Endothelial cell of umbilical vein (primary cell): ENCODE data around the gene OSGEPL1. TPM values are rescaled to one million over a fixed set of nuclear protein-coding genes. Genes with fewer than 3 reads are reported as not detected.

Experiments
- BruUV-seq: library from RNA; stranded (reverse); fragments of 400-500 nt; replicated peaks from 2 replicates; lab custom pipeline; 2021; lab: Mats Ljungman, UMichigan
- CTCF ChIA-PET: fragments of 300-600, 350-600 bp; sonication (Branson Sonifier 250); formaldehyde crosslinking; loops from one replicate; lab custom pipeline; 2021; ENCODE audit warnings: antibody characterized with exemption, inconsistent platforms; lab: Charles Lee
- POLR2A ChIA-PET: fragments of 300-600, 350-600 bp; sonication (Branson Sonifier 250); formaldehyde crosslinking; loops from one replicate; lab custom pipeline; 2021; ENCODE audit warnings: antibody characterized with exemption, inconsistent platforms; lab: Charles Lee
- DNase-seq: peaks from one replicate; pipeline ENCODE4 v3.0.0-alpha.2; 2011; ENCODE audit warnings: low read depth, low spot score
- FAIRE-seq: peaks from 2 replicates; lab custom pipeline; 2011; peaks lifted over from hg19 to GRCh38; lab: Jason Lieb, UNC
- H2AFZ ChIP-seq: 2 replicates; pipeline ENCODE4 v1.6.0; 2012; ENCODE audit warnings: low read depth, low read length, control low read depth, inconsistent platforms
- H3K27ac ChIP-seq: 2 replicates; pipeline ENCODE4 v1.5.1; 2011; ENCODE audit warnings: low read depth, mild to moderate bottlenecking, control low read depth, low read length, moderate library complexity; ENCODE audit not compliant: insufficient read depth
- H3K27me3 ChIP-seq, 2 experiments: 2 replicates each; pipeline versions ENCODE4 v1.6.0 to v1.6.1; 2011; ENCODE audit warnings: low read length in 2 of 2, mixed read lengths in 1 of 2; ENCODE audit not compliant: control insufficient read depth in 2 of 2, insufficient read depth in 2 of 2
- H3K36me3 ChIP-seq, 2 experiments: 2 replicates in 1 of 2; 3 replicates in 1 of 2; pipeline ENCODE4 v1.5.1; 2011; ENCODE audit warnings: low read length in 2 of 2, mild to moderate bottlenecking in 1 of 2, moderate library complexity in 1 of 2; ENCODE audit not compliant: control insufficient read depth in 2 of 2, insufficient read depth in 2 of 2; ENCODE audit errors: extremely low read depth in 1 of 2
- H3K4me1 ChIP-seq: 3 replicates; pipeline ENCODE4 v1.5.1; 2011; ENCODE audit warnings: mild to moderate bottlenecking, low read length; ENCODE audit not compliant: control insufficient read depth, insufficient read depth; ENCODE audit errors: extremely low read depth
- H3K4me2 ChIP-seq: 2 replicates; pipeline ENCODE4 v1.6.1; 2011; ENCODE audit warnings: low read length, control low read depth, mixed read lengths; ENCODE audit not compliant: insufficient read depth
- H3K4me3 ChIP-seq, 3 experiments: fragments of 200-600 bp in 1 of 3; sonication (generic), shearing (Covaris generic) in 1 of 3; replicated peaks in 1 of 3; 2 replicates each; pipeline ENCODE4 v1.5.1; 2011 to 2016; ENCODE audit warnings: control low read depth in 3 of 3, low read length in 3 of 3, mild to moderate bottlenecking in 2 of 3, inconsistent platforms in 1 of 3, low read depth in 1 of 3, moderate library complexity in 1 of 3; ENCODE audit not compliant: insufficient read depth in 1 of 3
- H3K79me2 ChIP-seq: 2 replicates; pipeline ENCODE4 v1.6.0; 2012; ENCODE audit warnings: low read length, inconsistent platforms; ENCODE audit not compliant: control insufficient read depth, insufficient read depth
- H3K9ac ChIP-seq: replicated peaks from 2 replicates; pipeline ENCODE3; 2011; ENCODE audit warnings: low read length, control low read depth; ENCODE audit not compliant: insufficient read depth; ENCODE audit errors: extremely low read depth
- H3K9me1 ChIP-seq: replicated peaks from 3 replicates; pipeline ENCODE4 v1.6.0; 2011; ENCODE audit warnings: mild to moderate bottlenecking, low read length; ENCODE audit not compliant: control insufficient read depth, insufficient read depth; ENCODE audit errors: extremely low read depth
- H3K9me3 ChIP-seq: replicated peaks from 2 replicates; pipeline ENCODE4 v1.5.1; 2012; ENCODE audit warnings: low read length, inconsistent platforms; ENCODE audit not compliant: control insufficient read depth, insufficient read depth
- H4K20me1 ChIP-seq: replicated peaks from 2 replicates; pipeline ENCODE3; 2011; ENCODE audit warnings: mild to moderate bottlenecking, low read length; ENCODE audit not compliant: control insufficient read depth, insufficient read depth; ENCODE audit errors: extremely low read depth
- CTCF ChIP-seq, 2 donors: IDR thresholded peaks; 1 replicate in 1 of 2; 2 replicates in 1 of 2; pipeline ENCODE4 v1.5.1; 2011; ENCODE audit warnings: low read length in 2 of 2, mild to moderate bottlenecking in 2 of 2, moderate library complexity in 2 of 2, control low read depth in 1 of 2, inconsistent platforms in 1 of 2, low read depth in 1 of 2; ENCODE audit not compliant: insufficient read depth in 1 of 2; ENCODE audit errors: extremely low read depth in 1 of 2
- EZH2 ChIP-seq: IDR thresholded peaks from 2 replicates; pipeline ENCODE4 v1.6.1; 2012; ENCODE audit warnings: borderline replicate concordance, low read depth, mild to moderate bottlenecking, moderate library complexity, low read length, inconsistent platforms; ENCODE audit not compliant: severe bottlenecking
- FOS ChIP-seq: IDR thresholded peaks from 2 replicates; pipeline ENCODE4 v1.6.1; 2011; ENCODE audit warnings: mild to moderate bottlenecking, low read length, moderate library complexity, borderline replicate concordance; ENCODE audit not compliant: insufficient read depth
- GATA2 ChIP-seq: IDR thresholded peaks from 2 replicates; pipeline ENCODE4 v1.7.0; 2011; ENCODE audit warnings: low read depth, mild to moderate bottlenecking, moderate library complexity, mixed read lengths, low read length; ENCODE audit not compliant: insufficient read length, insufficient read depth
- JUN ChIP-seq: IDR thresholded peaks from 2 replicates; pipeline ENCODE4 v1.6.1; 2011; ENCODE audit warnings: borderline replicate concordance, low read depth; ENCODE audit not compliant: insufficient read length, insufficient read depth
- MAX ChIP-seq: IDR thresholded peaks from 2 replicates; pipeline ENCODE4 v1.6.1; 2011; ENCODE audit not compliant: insufficient read depth, insufficient read length
- MYC ChIP-seq: IDR thresholded peaks from one replicate; pipeline ENCODE4 v1.6.1; 2011; ENCODE audit warnings: mild to moderate bottlenecking, low read depth, low read length
- POLR2A ChIP-seq: IDR thresholded peaks from 2 replicates; pipeline ENCODE4 v1.6.1; 2012; ENCODE audit warnings: low read depth, mild to moderate bottlenecking, control low read depth, low read length
- POLR2AphosphoS5 ChIP-seq: IDR thresholded peaks from 2 replicates; pipeline ENCODE4 v1.6.1; 2012; ENCODE audit warnings: low read depth, mild to moderate bottlenecking, control low read depth, low read length, moderate library complexity; ENCODE audit not compliant: insufficient read depth
- dilution Hi-C: fragments of 300-500 bp; cut with MboI; formaldehyde crosslinking; loops from one replicate; pipeline ENCODE4 v1.15.0; 2019; ENCODE audit warnings: low sequenced_read_pairs; ENCODE audit not compliant: extremely low pct_ligation_motif_present
- intact Hi-C: fragments of 100-400 bp; cut with micrococcal nuclease; formaldehyde crosslinking; loops from one replicate; pipeline ENCODE4 v1.10.0; 2022
- polyA plus RNA-seq, 4 experiments: library from polyadenylated mRNA; depleted of rRNA in 3 of 4; stranded (reverse) in 3 of 4; unstranded in 1 of 4; fragments of >200 nt; gene quantifications; 2 replicates each; pipeline versions ENCODE4 v1.2.1 to v1.2.3, GENCODE V29; 2011 to 2012; ENCODE audit warnings: missing spikeins in 1 of 4
- total RNA-seq: library from RNA; stranded (reverse); gene quantifications from 2 replicates; pipeline ENCODE4 v1.2.3, GENCODE V29; 2021

Gene OSGEPL1
- total and polyA plus RNA-seq, 2 donors (not counting 3 experiments of a cell fraction or from before 2014, with no cell fraction given) = 2.7 to 5.9 TPM

- no peak overlapping the region for H3K27ac ChIP-seq
- no peak overlapping the region for H3K4me2 ChIP-seq
- intact Hi-C loops = loop anchor here (1.0 to 2.0 kb wide), 2 partner anchors 90 to 319 kb away; partner anchors contain the start of gene ASNSD1
- BruUV-seq = no TSS peak
- FAIRE-seq (peak; percentile 63), DNase-seq (peak; percentile 40)
- H4K20me1 ChIP-seq = no peaks in the 10 kb centered on the region
- no peak overlapping the region for H3K4me3 ChIP-seq
- peaks cover 0 to 3% of the 10 kb centered on the region in 2 experiments for H3K36me3 ChIP-seq
- H3K9ac ChIP-seq = no peak overlapping the region
- no peak overlapping the region for H2AFZ ChIP-seq
- no peaks in the 10 kb centered on the region for H3K27me3 ChIP-seq
- ChIA-PET POLR2A (no interaction called here), CTCF (interaction anchor here (0.9 to 4.8 kb wide), 12 partner anchors 10 to 324 kb away, joined by 3 to 49 read pairs (median 6); partner anchors contain the start of genes ANKAR, ASNSD1 and OSGEPL1)
- dilution Hi-C loops = no loop called here
- no peaks in the 10 kb centered on the region for H3K4me1 ChIP-seq
- H3K9me3 ChIP-seq = no peaks in the 10 kb centered on the region
- H3K79me2 ChIP-seq = no peaks in the 10 kb centered on the region
- no peaks in the 10 kb centered on the region for H3K9me1 ChIP-seq
- TF ChIP-seq MYC (no peak), MAX (no peak), FOS (no peak), CTCF (IDR thresholded peaks at IDR 0.05; ENCODE audit: extremely low read depth in 1 of 2, insufficient read depth in 1 of 2, low read depth in 1 of 2, low read length in 2 of 2) (peak; percentile 52 to 59)
Observed at GRCh38 chr2:189751080-189751658, 11.4 kb downstream of the OSGEPL1 start.

GRCh38 chr2:189729430-189729829 is 33.2 kb downstream of the OSGEPL1 start:
- Histone ChIP-seq H3K9ac (no peak overlapping the region), H3K9me3 (no peaks in the 10 kb centered on the region), H2AFZ (no peak overlapping the region), H3K4me2 (no peak overlapping the region), H3K27me3 (no peaks in the 10 kb centered on the region), H3K4me1 (no peaks in the 10 kb centered on the region), H3K27ac (no peak overlapping the region), H3K79me2 (no peaks in the 10 kb centered on the region), H3K9me1 (no peaks in the 10 kb centered on the region), H3K4me3 (no peak overlapping the region), H4K20me1 (no peaks in the 10 kb centered on the region), H3K36me3 (no peaks in the 10 kb centered on the region)
- dilution Hi-C loops (no loop called here), intact Hi-C loops (no loop called here)
- CTCF ChIA-PET = no interaction called here
- no TSS peak for BruUV-seq
- DNase-seq = no peak
- TF ChIP-seq EZH2 (no peak), FOS (no peak), GATA2 (no peak), CTCF (IDR thresholded peaks at IDR 0.05; ENCODE audit: extremely low read depth in 1 of 2, insufficient read depth in 1 of 2, low read depth in 1 of 2, low read length in 2 of 2) (no peak), MYC (no peak), MAX (no peak), POLR2A (no peak), POLR2AphosphoS5 (no peak), JUN (no peak)
- POLR2A ChIA-PET = no interaction called here
- no peak for FAIRE-seq
